Kidney (tissue), 14 donors: ENCODE results near the gene ZNF761. TPM values are rescaled to one million over a fixed set of nuclear protein-coding genes. Genes with fewer than 3 reads are reported as not detected.
"Not testable (repeated sequence)": the region's sequence is repeated elsewhere in the genome, so short reads cannot be mapped to it uniquely, and the experiment has no call there.

Experiments
- DNase-seq, 5 donors: peaks; one replicate each; pipeline ENCODE4 v3.0.0-alpha.2; 2013 to 2020
- FAIRE-seq: peaks from 2 replicates; lab custom pipeline; 2012; peaks lifted over from hg19 to GRCh38; lab: Jason Lieb, UNC
- H3K27ac ChIP-seq, 2 donors: one replicate each; pipeline ENCODE4 v1.7.0; 2013; ENCODE audit warnings: low read depth in 2 of 2, low read length in 2 of 2, inconsistent platforms in 1 of 2
- H3K27me3 ChIP-seq: one replicate; pipeline ENCODE4 v1.7.1; 2013; ENCODE audit warnings: low read length, inconsistent platforms; ENCODE audit not compliant: control insufficient read depth, insufficient read depth
- H3K36me3 ChIP-seq, 3 donors: one replicate each; pipeline versions ENCODE4 v1.7.0 to v1.7.1; 2013; ENCODE audit warnings: low read length in 3 of 3, control low read depth in 1 of 3, inconsistent platforms in 1 of 3; ENCODE audit not compliant: insufficient read depth in 3 of 3, control insufficient read depth in 2 of 3
- H3K4me1 ChIP-seq, 3 donors: one replicate each; pipeline versions ENCODE4 v1.7.0 to v1.7.1; 2013; ENCODE audit warnings: low read length in 3 of 3, inconsistent platforms in 1 of 3, low read depth in 1 of 3; ENCODE audit not compliant: control insufficient read depth in 2 of 3, insufficient read depth in 2 of 3
- H3K4me3 ChIP-seq, 3 donors: one replicate each; pipeline versions ENCODE4 v1.7.0 to v1.8.1; 2013; ENCODE audit warnings: low read length in 3 of 3, control low read depth in 1 of 3, inconsistent platforms in 1 of 3
- H3K9ac ChIP-seq, 3 donors: one replicate each; pipeline versions ENCODE4 v1.7.0 to v1.7.1; 2013; ENCODE audit warnings: low read length in 3 of 3, control low read depth in 1 of 3, inconsistent platforms in 1 of 3
- H3K9me3 ChIP-seq, 3 donors: one replicate each; pipeline versions ENCODE4 v1.7.0 to v1.7.1; 2013; ENCODE audit warnings: low read length in 3 of 3, control low read depth in 1 of 3, inconsistent platforms in 1 of 3; ENCODE audit not compliant: control insufficient read depth in 2 of 3, insufficient read depth in 1 of 3
- intact Hi-C: fragments of 100-400 bp; cut with DNase I; formaldehyde crosslinking; loops from one replicate; pipeline ENCODE4 v1.11.1; 2022
- polyA plus RNA-seq: library from polyadenylated mRNA; stranded (reverse); fragments of 350-450 nt; fragmentation: Illumina TruSeq; extraction: RNeasy Lipid Tissue Mini Kit (QIAGEN cat#74804); gene quantifications from one replicate; pipeline ENCODE4 v1.2.3, GENCODE V29; 2014; ENCODE audit warnings: low read depth, low replicate concordance; ENCODE audit not compliant: insufficient read depth
- total RNA-seq: library from RNA; stranded (reverse); fragmentation: NEBNext Ultra II Directional; extraction: Animal tissue kit (Norgen Biotek cat#: 25700); gene quantifications from one replicate; pipeline ENCODE4 v1.2.1, GENCODE V29; 2021
- TF ChIP-seq, protein P1 (sequence below): IDR thresholded peaks from 3 replicates; pipeline ENCODE4 v1.5.1; 2012; ENCODE audit warnings: mild to moderate bottlenecking, moderate library complexity, borderline replicate concordance; ENCODE audit not compliant: insufficient read depth; ENCODE audit errors: extremely low read depth
- donor health status: control.
- donor health status: control.
- donor health status: control.
- donor health status: control.
- donor health status: control.
- donor health status: DM: yes; HTN: yes; CAD: no.
- donor health status: Normal renal cell carcinoma (clear cell type).

The ZNF761 gene
- total and polyA plus RNA-seq, 2 donors from 2014 or later, result 4.9 to 10.4 TPM

DNA sequence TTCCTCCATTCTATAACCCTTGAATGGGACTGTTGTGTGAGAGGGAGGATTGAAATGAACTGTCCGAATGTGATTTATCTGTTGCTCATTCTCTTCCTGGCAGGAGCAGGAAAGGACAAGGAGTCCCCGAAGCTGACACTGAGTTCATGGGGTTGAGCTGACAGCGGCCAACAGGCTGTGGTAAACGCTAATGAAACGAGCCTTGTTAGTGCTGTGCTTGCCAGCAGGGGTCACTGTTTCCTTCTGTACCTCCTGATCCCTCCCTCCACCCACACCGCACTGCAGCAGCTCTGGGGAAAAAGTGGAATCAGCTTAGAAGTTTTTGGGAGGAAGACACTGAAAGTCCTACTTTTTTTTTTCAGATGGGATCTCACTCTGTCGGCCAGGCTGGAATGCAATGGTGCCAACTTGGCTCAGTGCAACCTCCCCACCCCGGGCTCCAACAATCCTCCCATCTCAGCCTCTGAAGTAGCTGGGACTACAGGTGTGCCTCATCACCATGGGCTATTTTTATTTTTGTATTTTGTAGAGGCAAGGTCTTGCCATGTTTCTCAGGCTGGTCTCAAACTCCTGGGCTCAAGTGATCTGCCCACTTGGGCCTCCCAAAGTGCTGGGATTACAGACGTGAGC, 6.7 kb upstream of the ZNF761 start:
- TF ChIP-seq, protein P1, sequence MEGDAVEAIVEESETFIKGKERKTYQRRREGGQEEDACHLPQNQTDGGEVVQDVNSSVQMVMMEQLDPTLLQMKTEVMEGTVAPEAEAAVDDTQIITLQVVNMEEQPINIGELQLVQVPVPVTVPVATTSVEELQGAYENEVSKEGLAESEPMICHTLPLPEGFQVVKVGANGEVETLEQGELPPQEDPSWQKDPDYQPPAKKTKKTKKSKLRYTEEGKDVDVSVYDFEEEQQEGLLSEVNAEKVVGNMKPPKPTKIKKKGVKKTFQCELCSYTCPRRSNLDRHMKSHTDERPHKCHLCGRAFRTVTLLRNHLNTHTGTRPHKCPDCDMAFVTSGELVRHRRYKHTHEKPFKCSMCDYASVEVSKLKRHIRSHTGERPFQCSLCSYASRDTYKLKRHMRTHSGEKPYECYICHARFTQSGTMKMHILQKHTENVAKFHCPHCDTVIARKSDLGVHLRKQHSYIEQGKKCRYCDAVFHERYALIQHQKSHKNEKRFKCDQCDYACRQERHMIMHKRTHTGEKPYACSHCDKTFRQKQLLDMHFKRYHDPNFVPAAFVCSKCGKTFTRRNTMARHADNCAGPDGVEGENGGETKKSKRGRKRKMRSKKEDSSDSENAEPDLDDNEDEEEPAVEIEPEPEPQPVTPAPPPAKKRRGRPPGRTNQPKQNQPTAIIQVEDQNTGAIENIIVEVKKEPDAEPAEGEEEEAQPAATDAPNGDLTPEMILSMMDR, result peak; percentile 77
- Histone ChIP-seq H3K4me3 (no peak overlapping the region), H3K36me3 (no peaks in the 10 kb centered on the region), H3K9me3 (no peaks in the 10 kb centered on the region), H3K27ac (no peak overlapping the region), H3K9ac (no peak overlapping the region), H3K4me1 (no peaks in the 10 kb centered on the region), H3K27me3 (no peaks in the 10 kb centered on the region)
- intact Hi-C loops, result no loop called here
- peak; percentile 82 to 90 (median 85) for DNase-seq
- no peak for FAIRE-seq

DNA sequence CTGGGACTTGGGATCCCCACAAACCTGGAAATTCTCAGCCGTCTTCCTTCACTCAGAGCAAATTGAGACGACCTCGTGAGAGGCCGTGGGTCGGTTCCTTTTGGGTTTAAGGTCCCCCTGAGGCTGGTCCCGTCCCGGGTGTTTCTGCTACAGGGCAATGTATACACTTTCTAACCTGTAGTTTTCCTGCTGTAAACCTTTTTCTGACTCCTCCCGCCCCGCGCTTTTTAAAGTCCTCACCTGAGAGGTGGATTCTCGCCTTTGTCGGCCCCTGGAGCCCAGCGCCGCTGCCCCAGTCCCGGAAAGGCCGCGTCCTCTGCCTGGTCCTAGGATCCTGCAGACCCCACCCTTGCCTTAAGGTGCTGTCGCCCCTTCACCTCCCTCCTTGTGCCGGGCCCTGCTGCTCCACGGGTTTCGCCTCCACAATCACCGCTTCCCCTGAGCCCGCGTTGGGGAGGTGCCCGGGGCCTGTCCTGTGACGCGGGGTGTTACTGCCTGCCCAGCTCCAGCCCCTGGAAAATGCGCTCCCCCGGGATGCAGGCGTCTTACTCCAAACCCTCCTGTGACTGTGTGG, 391 bp downstream of the ZNF761 start:
- H3K36me3 ChIP-seq, result peaks cover 0 to 3% (median 2%) of the 10 kb centered on the region in 3 donors

DNA sequence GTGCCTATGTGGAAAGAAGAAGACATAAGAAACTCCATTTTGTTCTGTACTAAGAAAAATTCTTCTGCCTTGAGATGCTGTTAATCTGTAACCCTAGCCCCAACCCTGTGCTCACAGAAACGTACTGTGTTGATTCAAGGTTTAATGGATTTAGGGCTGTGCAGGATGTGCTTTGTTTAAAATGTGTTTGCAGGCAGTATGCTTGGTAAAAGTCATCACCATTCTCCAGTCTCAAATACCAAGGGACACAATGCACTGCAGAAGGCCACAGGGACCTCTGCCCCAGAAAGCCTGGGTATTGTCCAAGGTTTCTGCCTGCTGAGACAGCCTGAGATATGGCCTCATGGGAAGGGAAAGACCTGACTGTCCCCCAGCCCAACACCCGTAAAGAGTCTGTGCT, 12.0 kb downstream of the ZNF761 start:
- H3K4me3 ChIP-seq, H3K36me3 ChIP-seq, intact Hi-C loops, H3K27me3 ChIP-seq, DNase-seq, H3K9ac ChIP-seq, H3K4me1 ChIP-seq, H3K27ac ChIP-seq, FAIRE-seq: not testable (repeated sequence)
- peaks cover 0 to 18% (median 4%) of the 10 kb centered on the region in 3 donors for H3K9me3 ChIP-seq

More for the DNA sequence above, 391 bp downstream of the ZNF761 start:
- DNase-seq, result peak in 4 of 5 donors; percentile 28 to 74 (median 53)
- H3K4me3 ChIP-seq, result peak overlapping the region; percentile 83 to 91 (median 85)
- no peaks in the 10 kb centered on the region for H3K27me3 ChIP-seq
- no peaks in the 10 kb centered on the region for H3K4me1 ChIP-seq
- TF ChIP-seq, protein P1, result no peak
- peak overlapping the region; percentile 74 to 97 (median 96) for H3K9ac ChIP-seq
- intact Hi-C loops, result no loop called here
- no peaks in the 10 kb centered on the region for H3K9me3 ChIP-seq
- peak overlapping the region; percentile 74 to 77 for H3K27ac ChIP-seq
- no peak for FAIRE-seq

DNA sequence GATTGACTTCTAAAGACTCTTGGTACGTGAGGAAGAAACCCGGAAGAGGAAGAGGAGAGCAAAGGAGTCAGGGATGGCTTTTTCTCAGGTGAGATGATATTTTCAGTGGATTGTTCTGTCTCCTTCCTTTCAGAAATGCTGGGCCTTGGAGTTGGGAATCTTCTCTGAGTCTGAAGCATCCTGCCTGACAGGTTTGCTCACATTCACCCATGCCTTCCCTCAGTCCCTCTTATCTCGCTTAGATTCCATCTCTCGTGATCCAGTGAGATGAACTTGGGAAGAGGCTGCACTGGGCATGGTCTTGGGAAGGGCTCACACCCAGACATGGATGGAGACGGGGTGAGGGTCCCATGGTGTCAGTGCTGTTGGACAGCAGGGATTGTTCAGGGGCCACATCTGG, 15.4 kb downstream of the ZNF761 start:
- H3K27me3 ChIP-seq, FAIRE-seq, intact Hi-C loops, H3K36me3 ChIP-seq, DNase-seq, H3K27ac ChIP-seq, H3K4me3 ChIP-seq, H3K4me1 ChIP-seq, H3K9ac ChIP-seq: not testable (repeated sequence)
- H3K9me3 ChIP-seq, result peaks cover 0 to 15% (median 4%) of the 10 kb centered on the region in 3 donors
